ENCODE results near the gene SLC22A12.
A peak's percentile ranks its signal among the peaks of the same experiment; 100 is the strongest.

Gene SLC22A12

GRCh38 chr11:64563966-64564365 is 27.1 kb upstream of the SLC22A12 start:
- DNase-seq: no peak

DNA sequence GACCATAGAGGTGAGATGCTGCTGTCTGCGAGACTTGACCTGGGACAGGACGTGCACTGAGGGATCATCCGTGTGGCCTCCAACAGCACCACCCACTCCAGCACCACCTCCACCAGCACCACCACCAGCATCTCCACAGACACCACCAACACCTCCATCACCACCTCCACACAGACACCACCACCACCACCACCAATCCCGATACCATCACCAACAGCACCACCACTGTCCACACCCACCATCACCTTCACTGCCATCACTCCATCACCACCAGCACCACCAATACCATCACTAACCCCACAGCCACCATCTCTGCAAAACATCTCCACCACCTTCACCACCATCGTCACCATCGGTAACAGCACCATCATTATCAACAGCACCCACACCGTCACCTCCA is 26.6 kb upstream of the SLC22A12 start:
- DNase-seq: no peak

GRCh38 chr11:64564947-64565889 is 25.8 kb upstream of the SLC22A12 start:
- no peak for DNase-seq

GRCh38 chr11:64566042-64566914 is 24.7 kb upstream of the SLC22A12 start:
- DNase-seq: peak in 1 of 2 donors; percentile 36

DNA sequence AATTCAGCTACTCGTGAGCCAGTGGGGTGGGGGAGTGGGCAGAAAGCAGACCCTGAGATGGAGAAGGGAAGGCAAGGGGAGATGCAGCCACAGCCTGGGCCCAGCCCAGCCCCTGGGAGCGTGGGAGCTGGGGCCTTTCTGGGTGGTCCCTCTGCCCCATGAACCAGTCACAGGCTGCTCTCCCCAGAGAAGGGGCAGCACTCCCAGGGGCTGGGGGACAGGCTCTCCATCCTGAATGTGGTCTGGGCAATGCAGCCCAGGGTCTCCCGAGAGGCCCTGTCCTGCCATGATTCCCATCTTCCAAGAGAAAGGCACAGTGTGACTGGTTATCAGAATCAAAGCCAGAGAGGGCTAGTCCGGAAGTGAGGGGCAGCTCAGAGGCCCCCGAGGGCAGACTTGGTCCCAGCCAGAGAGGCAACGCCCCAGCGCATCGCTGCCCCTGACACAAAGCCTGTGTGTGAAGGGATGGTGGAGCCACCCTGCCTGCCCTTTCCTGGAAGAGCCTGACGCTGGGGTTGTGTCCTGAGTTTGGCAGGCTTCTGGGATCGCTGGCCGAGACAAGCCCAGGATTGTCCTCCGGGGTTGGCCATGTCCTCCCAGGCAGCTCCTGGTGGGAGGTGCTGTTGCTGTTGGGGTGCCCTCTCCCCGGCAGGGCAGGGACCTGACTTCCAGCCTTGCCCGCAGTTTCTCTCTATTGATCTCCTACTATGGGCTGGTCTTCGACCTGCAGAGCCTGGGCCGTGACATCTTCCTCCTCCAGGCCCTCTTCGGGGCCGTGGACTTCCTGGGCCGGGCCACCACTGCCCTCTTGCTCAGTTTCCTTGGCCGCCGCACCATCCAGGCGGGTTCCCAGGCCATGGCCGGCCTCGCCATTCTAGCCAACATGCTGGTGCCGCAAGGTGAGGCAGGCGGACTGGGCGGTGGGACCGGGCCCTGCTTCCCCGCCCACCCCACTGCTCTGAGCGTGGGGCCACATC is 23.8 kb upstream of the SLC22A12 start:
- no peak for DNase-seq

DNA sequence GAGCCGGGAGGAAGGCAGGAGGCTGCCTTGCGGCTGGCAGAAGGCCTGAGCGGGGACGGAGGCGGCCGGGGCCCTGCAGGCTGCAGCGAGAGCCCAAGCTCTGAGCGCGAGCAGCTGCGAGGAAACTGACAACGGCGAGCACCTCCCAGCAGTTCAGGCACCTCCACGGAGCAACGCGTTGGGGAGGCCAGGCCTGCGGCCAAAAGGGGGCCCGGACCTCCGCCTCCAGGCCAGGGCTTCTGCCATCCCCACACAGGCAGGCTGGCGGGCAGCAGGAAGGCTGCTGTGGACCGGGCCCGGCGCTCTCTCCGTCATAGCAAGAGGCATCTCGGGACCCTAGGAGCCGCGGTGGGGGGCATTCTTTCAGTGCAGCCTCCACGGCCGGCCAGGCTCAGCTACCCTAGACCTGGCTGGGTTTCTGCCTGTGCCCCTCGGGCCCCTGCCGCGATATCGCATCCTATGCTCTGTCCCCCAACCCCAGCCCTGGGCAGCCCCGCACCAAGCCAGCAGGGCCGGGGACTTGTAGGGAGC is 22.9 kb upstream of the SLC22A12 start:
- no peak for DNase-seq

DNA sequence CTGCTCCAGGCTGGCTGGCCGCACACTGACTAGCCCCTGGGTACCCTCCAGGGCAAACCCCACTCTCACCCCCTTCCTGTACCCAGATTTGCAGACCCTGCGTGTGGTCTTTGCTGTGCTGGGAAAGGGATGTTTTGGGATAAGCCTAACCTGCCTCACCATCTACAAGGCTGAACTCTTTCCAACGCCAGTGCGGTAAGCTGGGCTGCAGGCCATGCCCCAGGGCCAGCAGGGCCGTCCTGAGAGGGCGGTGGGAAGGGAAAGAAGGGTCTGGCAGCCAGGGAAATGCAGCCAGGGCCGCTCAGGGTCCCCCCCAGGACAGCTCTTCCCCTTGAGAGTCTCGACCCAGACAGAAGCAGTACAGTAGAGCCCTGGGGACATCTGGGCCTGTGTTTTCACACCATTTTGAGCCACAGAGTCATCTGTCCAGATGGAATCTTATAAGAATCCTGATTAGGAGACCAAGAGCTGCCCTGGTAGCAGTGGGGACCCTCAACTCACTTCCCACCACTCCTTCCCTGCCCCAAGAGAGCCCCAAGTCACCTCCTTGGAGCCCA is 22.4 kb upstream of the SLC22A12 start:
- DNase-seq: no peak

DNA sequence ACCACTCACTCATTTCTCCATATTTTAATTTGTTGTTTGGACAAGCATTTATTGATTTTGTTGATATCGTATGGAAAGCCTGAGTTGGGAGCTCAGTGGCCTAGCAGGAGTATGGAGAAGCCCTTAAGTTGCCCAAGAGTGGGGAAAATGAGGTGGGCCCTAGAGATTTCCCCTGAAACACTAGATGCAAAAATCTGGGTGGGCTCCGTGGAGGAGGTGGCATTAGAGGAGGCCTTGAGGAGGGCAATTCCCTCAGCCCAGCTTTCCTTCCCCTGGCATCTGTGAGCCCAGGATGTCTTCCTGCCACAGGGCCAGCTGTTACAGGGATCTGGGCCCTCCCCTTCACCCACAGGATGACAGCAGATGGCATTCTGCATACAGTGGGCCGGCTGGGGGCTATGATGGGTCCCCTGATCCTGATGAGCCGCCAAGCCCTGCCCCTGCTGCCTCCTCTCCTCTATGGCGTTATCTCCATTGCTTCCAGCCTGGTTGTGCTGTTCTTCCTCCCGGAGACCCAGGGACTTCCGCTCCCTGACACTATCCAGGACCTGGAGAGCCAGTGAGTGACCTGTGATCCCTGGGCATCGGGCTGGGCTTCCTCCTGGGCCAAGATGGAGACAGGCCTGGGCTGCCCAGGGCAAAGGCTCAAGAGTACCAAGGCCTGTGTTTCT is 21.6 kb upstream of the SLC22A12 start:
- DNase-seq: no peak

- no peak for DNase-seq
These were observed 20.7 kb upstream of the SLC22A12 start for GRCh38 chr11:64570341-64570740.

DNA sequence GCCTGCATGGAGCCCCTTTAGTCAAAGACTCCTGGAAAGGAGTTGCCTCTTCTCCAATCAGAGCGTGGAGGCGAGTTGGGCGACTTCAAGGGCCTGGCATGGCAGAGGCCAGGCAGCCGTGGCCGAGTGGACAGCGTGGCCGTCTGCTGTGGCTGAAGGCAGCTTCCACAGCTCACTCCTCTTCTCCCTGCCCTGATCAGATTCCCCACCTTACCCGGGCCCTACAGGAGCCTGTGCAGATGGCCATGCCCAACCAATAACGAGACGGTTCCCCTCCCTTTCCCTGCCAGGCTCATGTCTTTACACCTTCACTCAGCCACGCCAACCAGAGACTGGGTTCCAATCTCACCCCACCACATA is 20.0 kb upstream of the SLC22A12 start:
- DNase-seq: no peak

- DNase-seq: no peak
These were observed 19.5 kb upstream of the SLC22A12 start for GRCh38 chr11:64571410-64572091.

DNA sequence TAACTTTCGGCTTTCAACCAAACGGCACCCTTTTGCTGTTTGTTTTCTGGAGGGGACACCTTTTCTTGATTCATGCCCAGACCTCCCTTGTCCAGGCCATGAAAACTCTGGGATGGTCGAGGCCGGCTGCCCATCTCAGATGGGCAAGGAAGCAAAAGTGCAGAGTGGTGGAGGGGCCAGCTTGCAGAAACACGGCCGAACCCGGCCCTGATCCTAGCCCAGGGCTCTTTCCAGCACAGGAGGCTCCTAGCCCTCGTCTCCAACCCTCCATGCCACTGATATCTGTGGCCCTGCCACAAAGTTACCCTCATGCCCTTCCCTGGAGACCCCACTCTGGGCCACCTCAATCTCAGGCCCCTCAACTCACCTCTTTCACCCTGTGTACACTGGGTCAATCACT is 18.9 kb upstream of the SLC22A12 start:
- DNase-seq: no peak

GRCh38 chr11:64577202-64577601 is 13.8 kb upstream of the SLC22A12 start:
- no peak for DNase-seq

DNA sequence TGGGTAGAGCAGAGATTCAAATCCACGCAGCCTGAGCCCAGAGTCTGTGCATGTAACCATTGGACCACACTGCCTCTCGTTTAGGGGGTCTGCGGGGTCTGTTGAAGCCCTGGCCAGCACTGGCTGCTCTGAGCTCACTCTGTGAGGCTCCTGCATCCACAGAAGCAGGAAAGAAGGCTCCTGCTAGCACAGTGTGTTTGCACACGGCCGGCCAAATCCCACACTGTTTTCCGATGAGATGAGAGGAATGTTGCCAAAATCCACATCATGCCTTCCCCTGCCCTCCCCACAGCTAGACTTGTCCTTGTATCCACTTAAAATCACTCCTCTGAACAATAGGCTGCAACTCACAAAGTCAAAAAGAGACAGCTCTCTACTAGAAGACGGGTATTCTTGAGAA is 10.6 kb upstream of the SLC22A12 start:
- DNase-seq: no peak

DNA sequence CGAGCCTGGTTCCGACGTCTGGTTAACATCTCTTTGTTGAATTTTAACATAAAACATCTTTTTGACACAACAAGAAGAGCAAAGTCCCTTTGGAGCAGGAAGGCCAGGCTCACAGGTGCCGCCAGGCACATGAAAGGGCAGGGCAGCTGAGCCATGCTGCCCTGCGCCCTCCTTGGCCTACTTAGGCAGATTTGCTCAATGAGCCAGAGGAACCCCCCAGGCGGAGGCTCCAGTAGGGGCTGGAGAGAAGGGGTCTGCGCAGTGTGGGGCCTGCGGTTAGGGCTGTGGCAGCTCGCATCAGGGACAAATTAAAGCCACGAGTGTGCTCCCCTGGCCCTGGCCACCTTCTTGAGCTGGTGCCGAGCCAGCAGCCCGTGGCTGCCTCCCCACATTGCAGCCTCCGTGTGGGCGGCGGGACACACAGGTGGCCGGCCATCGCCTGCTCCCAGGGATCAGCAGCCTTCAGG is 9.9 kb upstream of the SLC22A12 start:
- no peak for DNase-seq

DNA sequence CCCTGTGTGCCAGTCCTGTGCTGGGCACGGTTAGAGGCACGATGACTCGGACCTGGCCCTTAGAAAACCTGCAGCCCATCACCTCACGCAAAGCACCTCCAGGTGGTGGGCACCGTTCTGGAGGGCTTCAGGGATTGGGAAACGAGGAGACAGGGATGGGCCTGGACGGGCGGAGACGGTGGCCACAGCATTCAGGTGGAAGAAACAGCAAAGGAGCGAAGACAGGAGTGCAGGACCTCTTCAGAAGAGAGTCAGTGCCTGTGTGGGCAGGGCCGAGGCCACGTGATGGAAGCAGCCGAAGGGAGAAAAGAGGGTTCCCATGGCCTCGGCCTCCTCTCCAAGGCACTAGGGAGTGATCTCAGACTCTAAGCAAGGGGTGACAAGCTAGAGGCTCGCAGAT is 8.1 kb upstream of the SLC22A12 start:
- no peak for DNase-seq

GRCh38 chr11:64583296-64584262 is 7.4 kb upstream of the SLC22A12 start:
- no peak for DNase-seq

DNA sequence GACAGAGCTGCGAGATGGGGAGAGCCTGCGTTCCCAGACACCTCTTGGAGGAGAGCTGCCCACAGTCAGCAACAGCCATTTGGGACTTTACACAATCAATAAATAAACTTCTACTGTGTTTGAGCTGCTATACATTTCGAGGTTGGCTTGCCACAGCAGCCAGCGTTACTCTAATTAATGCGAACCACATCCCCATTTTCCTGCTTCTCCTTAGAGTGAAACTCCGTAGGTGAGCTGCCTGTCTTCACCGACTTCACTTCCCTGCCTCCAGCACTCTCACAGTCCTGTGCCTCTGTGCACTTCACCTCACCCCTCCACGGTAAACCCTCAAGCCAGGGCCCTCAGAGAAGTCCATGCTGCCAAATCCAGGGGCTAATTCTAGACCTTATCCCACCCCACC is 5.9 kb upstream of the SLC22A12 start:
- DNase-seq: no peak

DNA sequence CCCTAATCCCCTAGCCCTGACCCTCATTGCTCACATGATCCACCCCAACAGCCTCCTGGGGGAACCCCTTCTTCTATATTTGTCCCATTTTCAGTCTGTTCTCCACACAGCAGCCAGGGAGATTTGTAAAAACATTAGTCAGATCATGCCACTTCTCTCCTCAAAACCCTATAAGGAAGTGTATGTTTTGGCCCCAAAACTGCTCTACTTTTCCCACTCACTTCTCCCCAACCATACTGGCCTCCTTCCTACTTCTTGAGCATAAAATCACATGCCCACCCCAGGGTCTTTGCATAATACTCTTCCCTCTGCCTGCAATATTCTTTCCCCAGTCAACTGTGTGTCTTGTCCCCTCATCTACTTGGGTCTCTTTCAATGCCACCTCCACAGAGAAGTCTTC is 4.7 kb upstream of the SLC22A12 start:
- no peak for DNase-seq

DNA sequence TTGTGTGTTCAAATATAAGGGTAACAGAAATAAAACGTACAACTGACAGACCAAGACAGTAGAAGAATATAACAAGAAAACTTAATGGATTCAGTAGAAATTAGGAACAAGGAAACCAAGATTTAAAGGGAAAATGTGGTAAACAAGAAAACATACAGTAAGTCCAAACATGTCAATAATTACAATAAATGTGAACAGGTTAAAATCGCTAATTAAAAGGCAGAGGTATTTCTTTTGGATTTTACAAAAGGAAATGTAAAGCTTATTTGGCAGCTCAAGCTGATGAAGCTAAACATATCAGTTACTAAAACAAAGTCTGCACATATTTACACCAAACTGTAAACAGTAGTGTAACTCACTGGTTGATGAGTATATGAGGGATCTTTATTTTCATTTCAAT is 2.3 kb upstream of the SLC22A12 start:
- DNase-seq: no peak

Data from CD4-positive, alpha-beta T cell treated with Interleukin-4 for 1 hour (primary cell).